HepG2 (cell line): ENCODE data around the gene MPV17L. TPM values are rescaled to one million over a fixed set of nuclear protein-coding genes. Genes with fewer than 3 reads are reported as not detected.
A peak's percentile ranks its signal among the peaks of the same experiment; 100 is the strongest.

Source experiments
- ATF6 ChIP-seq: sonication (generic); formaldehyde crosslinking; conservative IDR thresholded peaks from 2 replicates; pipeline ENCODE4 v1.4.0; 2020; ENCODE audit warnings: missing genetic modification reagents
- CBX5 ChIP-seq: sonication (generic); formaldehyde crosslinking; IDR thresholded peaks from 2 replicates; pipeline ENCODE4 v1.4.0; 2020; ENCODE audit warnings: missing genetic modification reagents, borderline replicate concordance
- DMAP1 ChIP-seq: IDR thresholded peaks from 2 replicates; pipeline ENCODE4 v1.6.1; 2016
- HOXA5 ChIP-seq: sonication (generic); formaldehyde crosslinking; IDR thresholded peaks from 2 replicates; pipeline ENCODE4 v1.4.0; 2020; ENCODE audit warnings: missing genetic modification reagents
- LCORL ChIP-seq, 2 experiments: fragments of 450-650 bp in 1 of 2; sonication (generic) in 1 of 2; formaldehyde crosslinking in 1 of 2; IDR thresholded peaks; 2 replicates each; pipeline versions ENCODE4 v1.5.0 to v1.6.1; 2017 to 2020; ENCODE audit warnings: antibody characterized with exemption in 1 of 2, missing genetic modification reagents in 1 of 2
- MIXL1 ChIP-seq: IDR thresholded peaks from 2 replicates; pipeline ENCODE4 v1.6.1; 2016
- RAD51 ChIP-seq: fragments of 450-650 bp; IDR thresholded peaks from 2 replicates; pipeline ENCODE4 v1.6.1; 2016; ENCODE audit warnings: borderline replicate concordance
- RERE ChIP-seq: IDR thresholded peaks from 2 replicates; pipeline ENCODE4 v1.6.1; 2016; ENCODE audit warnings: low read depth, missing genetic modification reagents, missing compliant biosample characterization
- RFX1 ChIP-seq: fragments of 450-650 bp; IDR thresholded peaks from 2 replicates; pipeline ENCODE4 v1.6.1; 2017
- SMARCC2 ChIP-seq: fragments of 450-650 bp; IDR thresholded peaks from 2 replicates; pipeline ENCODE4 v1.6.1; 2017; ENCODE audit warnings: antibody characterized with exemption, mild to moderate bottlenecking
- SMYD3 ChIP-seq: sonication (generic); formaldehyde crosslinking; IDR thresholded peaks from 2 replicates; pipeline ENCODE4 v1.8.1; 2023; ENCODE audit warnings: mild to moderate bottlenecking, missing genetic modification reagents
- SRF ChIP-seq: IDR thresholded peaks from 2 replicates; pipeline ENCODE4 v1.6.1; 2011; ENCODE audit warnings: mild to moderate bottlenecking, low read depth, low read length, moderate library complexity
- STAT5B ChIP-seq: sonication (generic); formaldehyde crosslinking; IDR thresholded peaks from 2 replicates; pipeline ENCODE4 v1.4.0; 2020; ENCODE audit warnings: missing genetic modification reagents
- SUZ12 ChIP-seq: fragments of 150-350 bp; IDR thresholded peaks from 2 replicates; pipeline ENCODE4 v1.6.1; 2014; ENCODE audit warnings: low read depth, low read length
- ZBTB21 ChIP-seq: sonication (generic); formaldehyde crosslinking; IDR thresholded peaks from 2 replicates; pipeline ENCODE4 v1.4.0; 2020; ENCODE audit warnings: missing genetic modification reagents
- ZBTB38 ChIP-seq: sonication (generic); formaldehyde crosslinking; IDR thresholded peaks from 2 replicates; pipeline ENCODE4 v1.5.1; 2020; ENCODE audit warnings: mild to moderate bottlenecking, missing genetic modification reagents
- ZNF234 ChIP-seq: sonication (generic); formaldehyde crosslinking; conservative IDR thresholded peaks from 2 replicates; pipeline ENCODE4 v1.5.1; 2020; ENCODE audit warnings: mild to moderate bottlenecking, missing genetic modification reagents
- polyA plus RNA-seq, 8 experiments: library from polyadenylated mRNA; depleted of rRNA in 3 of 8; stranded (reverse) in 7 of 8; unstranded in 1 of 8; fragments of >200 nt; fragmentation: Illumina TruSeq in 4 of 8; extraction: Trizol in 4 of 8; gene quantifications; 2 replicates each; pipeline versions ENCODE4 v1.2.1 to v1.2.3, GENCODE V29; 2011 to 2016; ENCODE audit warnings: low read depth in 4 of 8, missing spikeins in 1 of 8, mixed read lengths in 1 of 8; ENCODE audit not compliant: insufficient read depth in 1 of 8
- total RNA-seq, 5 experiments: library from RNA; depleted of rRNA; stranded (reverse); fragments of >200 nt; fragmentation: Illumina TruSeq; extraction: Trizol; gene quantifications; 2 replicates each; pipeline ENCODE4 v1.2.3, GENCODE V29; 2016; ENCODE audit warnings: low read depth in 1 of 5
- TF ChIP-seq, protein P1 (sequence below): IDR thresholded peaks from 2 replicates; pipeline ENCODE4 v1.6.1; 2016; ENCODE audit warnings: missing compliant biosample characterization, missing genetic modification reagents, borderline replicate concordance

The MPV17L gene
- total and polyA plus RNA-seq, 2 of the 13 experiments (the other 11 are each of a cell fraction or from before 2014, with no cell fraction given), result 34.7 to 63.8 TPM

GRCh38 chr16:15398618-15399316, 3.2 kb downstream of the MPV17L start (continued):
- TF ChIP-seq, protein P1, sequence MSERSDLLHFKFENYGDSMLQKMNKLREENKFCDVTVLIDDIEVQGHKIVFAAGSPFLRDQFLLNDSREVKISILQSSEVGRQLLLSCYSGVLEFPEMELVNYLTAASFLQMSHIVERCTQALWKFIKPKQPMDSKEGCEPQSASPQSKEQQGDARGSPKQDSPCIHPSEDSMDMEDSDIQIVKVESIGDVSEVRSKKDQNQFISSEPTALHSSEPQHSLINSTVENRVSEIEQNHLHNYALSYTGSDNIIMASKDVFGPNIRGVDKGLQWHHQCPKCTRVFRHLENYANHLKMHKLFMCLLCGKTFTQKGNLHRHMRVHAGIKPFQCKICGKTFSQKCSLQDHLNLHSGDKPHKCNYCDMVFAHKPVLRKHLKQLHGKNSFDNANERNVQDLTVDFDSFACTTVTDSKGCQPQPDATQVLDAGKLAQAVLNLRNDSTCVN (CRISPR knock-in tag), result peak; percentile 21; the same call in 1 of the 2 replicates
- TF ChIP-seq HOXA5 (CRISPR knock-in tag) (peak; percentile 71; the same call in 1 of the 2 replicates), MIXL1 (CRISPR knock-in tag) (peak; percentile 98), RERE (CRISPR knock-in tag) (peak; percentile 75), CBX5 (CRISPR knock-in tag) (peak; percentile 81), ZNF234 (CRISPR knock-in tag) (0 out of 2 replicates have a peak, but pooled peaks have one; percentile 22), SMARCC2 (peak; percentile 87; the same call in 1 of the 2 replicates), ZBTB38 (peak; percentile 91; the same call in 1 of the 2 replicates), RAD51 (no peak), SMYD3 (CRISPR knock-in tag) (peak; percentile 81; the same call in 1 of the 2 replicates), STAT5B (CRISPR knock-in tag) (0 out of 2 replicates have a peak, but pooled peaks have one; percentile 29), SRF (peak; percentile 30; the same call in 1 of the 2 replicates), DMAP1 (CRISPR knock-in tag) (peak; percentile 70), RFX1 (no peak), ATF6 (no peak; the same call in 1 of the 2 replicates), SUZ12 (no peak), LCORL (IDR thresholded peaks at IDR 0.05) (peak; percentile 61; the same call in 1 of the 2 replicates), LCORL (CRISPR knock-in tag; IDR thresholded peaks at IDR 0.05) (peak; percentile 93), ZBTB21 (CRISPR knock-in tag) (peak; percentile 73)
